Thoracic aorta (tissue), 2 donors: ENCODE data around the gene COL21A1. TPM values are rescaled to one million over a fixed set of nuclear protein-coding genes. Genes with fewer than 3 reads are reported as not detected.

Source experiments
- ATAC-seq: fragments of 150-250 bp; one replicate; pipeline ENCODE4 v1.8.0; 2017; ENCODE audit warnings: low read depth; ENCODE audit not compliant: insufficient number of reproducible peaks, low FRiP score
- DNase-seq: peaks from one replicate; pipeline ENCODE4 v3.0.0-alpha.2; 2020; ENCODE audit warnings: low spot score
- H3K27ac ChIP-seq, 2 donors: fragments of 200-600 bp; sonication (generic); 1 replicate in 1 of 2; 2 replicates in 1 of 2; pipeline ENCODE4 v1.5.1; 2016; ENCODE audit warnings: mild to moderate bottlenecking in 2 of 2, moderate library complexity in 2 of 2
- H3K27me3 ChIP-seq: fragments of 200-600 bp; sonication (generic); replicated peaks from 2 replicates; pipeline ENCODE4 v1.6.0; 2016; ENCODE audit warnings: mild to moderate bottlenecking; ENCODE audit not compliant: insufficient read depth
- H3K36me3 ChIP-seq: fragments of 200-600 bp; sonication (generic); one replicate; pipeline ENCODE4 v1.5.1; 2016
- H3K4me1 ChIP-seq, 2 donors: fragments of 200-600 bp; sonication (generic); 1 replicate in 1 of 2; 2 replicates in 1 of 2; pipeline versions ENCODE4 v1.5.1 to v1.6.0; 2016; ENCODE audit warnings: low read depth in 2 of 2, mild to moderate bottlenecking in 1 of 2; ENCODE audit not compliant: control insufficient read depth in 1 of 2
- H3K4me3 ChIP-seq: fragments of 200-600 bp; sonication (generic); 2 replicates; pipeline ENCODE4 v1.5.1; 2016; ENCODE audit warnings: mild to moderate bottlenecking
- H3K9me3 ChIP-seq: fragments of 200-600 bp; sonication (generic); 2 replicates; pipeline ENCODE4 v1.5.1; 2016
- total RNA-seq, 2 donors: library from RNA; depleted of rRNA; stranded (reverse); fragments of >200 nt; gene quantifications; one replicate each; pipeline versions ENCODE4 v1.1.0 to v1.2.3, GENCODE V29; 2016
- TF ChIP-seq, protein P1 (sequence below): fragments of 200-600 bp; sonication (generic); IDR thresholded peaks from one replicate; pipeline ENCODE4 v1.5.1; 2019; ENCODE audit warnings: antibody characterized with exemption

The COL21A1 gene
- total RNA-seq, 2 donors from 2014 or later, result 52.6 to 53.7 TPM

DNA sequence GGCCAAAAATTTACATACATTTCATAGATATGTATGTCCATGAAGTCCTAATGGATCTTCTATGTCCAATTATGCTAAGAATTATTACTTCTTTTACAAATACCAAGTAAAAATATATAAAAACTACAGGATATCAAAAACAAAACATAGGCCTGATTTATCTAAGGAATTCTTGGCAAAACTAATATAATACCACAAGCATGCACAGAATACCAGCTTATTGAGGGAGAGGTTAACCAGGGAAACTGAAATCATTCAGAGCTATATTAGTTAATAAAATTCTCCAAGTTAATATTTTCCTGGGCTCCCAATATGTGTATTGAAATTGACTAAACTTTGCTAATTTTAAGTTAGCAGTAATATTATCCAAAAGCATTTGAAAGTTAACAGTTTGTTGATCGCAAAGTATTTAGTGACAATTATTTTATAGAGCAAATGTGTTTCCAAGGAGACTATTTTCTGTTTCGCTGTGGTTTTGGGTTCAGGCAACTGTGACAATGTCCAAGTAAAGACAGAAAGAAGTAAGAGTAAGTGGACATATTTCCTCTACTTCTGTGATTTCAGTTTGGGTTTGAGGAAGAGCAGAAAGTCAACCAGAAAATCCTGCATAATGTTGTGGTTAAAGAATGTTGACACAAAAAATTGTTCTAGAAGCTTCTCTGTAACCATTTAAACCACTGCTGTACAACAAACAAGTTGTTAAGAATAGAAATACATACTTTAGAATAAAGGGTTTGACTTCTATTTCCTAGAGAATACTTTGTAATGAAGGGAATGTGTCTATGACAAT is 167.4 kb downstream of the COL21A1 start:
- TF ChIP-seq, protein P1, sequence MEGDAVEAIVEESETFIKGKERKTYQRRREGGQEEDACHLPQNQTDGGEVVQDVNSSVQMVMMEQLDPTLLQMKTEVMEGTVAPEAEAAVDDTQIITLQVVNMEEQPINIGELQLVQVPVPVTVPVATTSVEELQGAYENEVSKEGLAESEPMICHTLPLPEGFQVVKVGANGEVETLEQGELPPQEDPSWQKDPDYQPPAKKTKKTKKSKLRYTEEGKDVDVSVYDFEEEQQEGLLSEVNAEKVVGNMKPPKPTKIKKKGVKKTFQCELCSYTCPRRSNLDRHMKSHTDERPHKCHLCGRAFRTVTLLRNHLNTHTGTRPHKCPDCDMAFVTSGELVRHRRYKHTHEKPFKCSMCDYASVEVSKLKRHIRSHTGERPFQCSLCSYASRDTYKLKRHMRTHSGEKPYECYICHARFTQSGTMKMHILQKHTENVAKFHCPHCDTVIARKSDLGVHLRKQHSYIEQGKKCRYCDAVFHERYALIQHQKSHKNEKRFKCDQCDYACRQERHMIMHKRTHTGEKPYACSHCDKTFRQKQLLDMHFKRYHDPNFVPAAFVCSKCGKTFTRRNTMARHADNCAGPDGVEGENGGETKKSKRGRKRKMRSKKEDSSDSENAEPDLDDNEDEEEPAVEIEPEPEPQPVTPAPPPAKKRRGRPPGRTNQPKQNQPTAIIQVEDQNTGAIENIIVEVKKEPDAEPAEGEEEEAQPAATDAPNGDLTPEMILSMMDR, result no peak
- DNase-seq, result no peak
- Histone ChIP-seq H3K4me3 (peak overlapping the region; percentile 7), H3K27me3 (no peaks in the 10 kb centered on the region), H3K4me1 (peaks cover 3 to 32% of the 10 kb centered on the region in 2 donors), H3K36me3 (no peaks in the 10 kb centered on the region), H3K9me3 (peaks cover 4% of the 10 kb centered on the region), H3K27ac (peak overlapping the region; percentile 29 to 48)
- ATAC-seq, result no peak

DNA sequence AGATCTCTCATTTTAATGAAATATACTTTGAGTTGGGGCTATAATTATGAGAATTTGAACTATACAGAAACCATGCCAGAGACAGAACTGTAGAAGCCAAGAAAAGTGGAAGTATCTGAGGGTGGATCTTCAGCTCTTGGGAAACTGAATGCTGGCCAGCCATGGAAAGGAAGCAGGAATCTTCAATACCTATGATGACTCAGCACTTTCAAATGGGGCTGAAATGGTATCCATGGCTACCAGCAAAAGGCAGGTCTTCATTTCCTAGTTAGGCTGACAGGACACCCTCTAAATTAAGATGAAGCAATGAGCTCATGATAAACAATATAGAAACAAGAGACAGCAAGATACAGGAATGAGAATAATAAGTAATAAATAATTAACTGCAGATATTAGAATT is 171.3 kb downstream of the COL21A1 start:
- H3K9me3 ChIP-seq, result peaks cover 4% of the 10 kb centered on the region
- H3K27me3 ChIP-seq, result no peaks in the 10 kb centered on the region
- TF ChIP-seq, protein P1, result no peak
- ATAC-seq (no peak), DNase-seq (no peak)
- no peaks in the 10 kb centered on the region for H3K36me3 ChIP-seq
- H3K4me1 ChIP-seq, result peaks cover 18 to 46% of the 10 kb centered on the region in 2 donors
- H3K4me3 ChIP-seq, result no peak overlapping the region
- no peak overlapping the region for H3K27ac ChIP-seq

DNA sequence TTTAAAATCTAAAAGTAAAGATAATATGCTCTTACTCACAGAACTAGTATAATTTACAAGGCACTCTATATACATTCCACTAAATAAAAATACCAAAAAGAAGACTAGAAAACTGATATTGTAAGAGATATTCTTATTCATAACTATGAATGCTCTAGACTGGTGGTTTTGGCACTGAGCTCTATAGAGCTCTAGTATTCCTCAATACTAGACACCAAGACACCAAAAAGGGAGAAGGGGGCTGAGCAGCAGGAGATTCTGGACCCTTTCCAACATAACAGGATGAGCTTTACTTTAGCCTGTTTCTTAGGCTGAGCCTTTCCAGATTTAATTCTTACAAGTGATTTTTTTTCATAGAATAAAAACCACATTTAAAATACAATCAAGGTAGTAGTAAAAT is 173.6 kb downstream of the COL21A1 start:
- ATAC-seq, result no peak
- no peak for DNase-seq
- peak overlapping the region; percentile 78 to 95 for H3K27ac ChIP-seq
- H3K27me3 ChIP-seq, result no peaks in the 10 kb centered on the region
- peak overlapping the region; percentile 50 for H3K4me3 ChIP-seq
- TF ChIP-seq, protein P1, result no peak
- H3K4me1 ChIP-seq, result peaks cover 18 to 29% of the 10 kb centered on the region in 2 donors
- H3K36me3 ChIP-seq, result no peaks in the 10 kb centered on the region
- peaks cover 4% of the 10 kb centered on the region for H3K9me3 ChIP-seq

DNA sequence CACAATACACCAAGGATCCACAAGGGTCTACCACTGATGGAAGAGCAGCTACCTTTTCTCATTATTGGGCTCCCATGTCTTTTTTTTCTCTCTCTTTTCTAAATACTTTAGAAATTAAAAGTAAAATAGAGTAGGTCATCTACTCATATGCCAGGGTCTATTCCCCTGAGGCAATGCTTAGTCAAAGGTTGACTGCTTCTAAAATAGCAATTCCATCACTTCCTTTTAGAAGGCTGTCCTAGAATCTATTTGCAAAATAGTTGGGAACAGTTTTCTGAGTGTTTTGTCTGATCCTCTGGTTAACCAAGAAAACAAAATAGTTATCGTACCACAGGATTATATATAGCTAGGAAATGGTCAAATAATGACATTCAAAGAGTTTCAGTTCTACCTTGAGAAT is 174.1 kb downstream of the COL21A1 start:
- no peaks in the 10 kb centered on the region for H3K36me3 ChIP-seq
- H3K27ac ChIP-seq, result peak overlapping the region; percentile 78 to 95
- TF ChIP-seq, protein P1, result no peak
- H3K9me3 ChIP-seq, result peaks cover 4% of the 10 kb centered on the region
- H3K4me1 ChIP-seq, result peaks cover 21 to 25% of the 10 kb centered on the region in 2 donors
- ATAC-seq (peak; percentile 86), DNase-seq (peak; percentile 15)
- peak overlapping the region; percentile 50 for H3K4me3 ChIP-seq
- H3K27me3 ChIP-seq, result no peaks in the 10 kb centered on the region

DNA sequence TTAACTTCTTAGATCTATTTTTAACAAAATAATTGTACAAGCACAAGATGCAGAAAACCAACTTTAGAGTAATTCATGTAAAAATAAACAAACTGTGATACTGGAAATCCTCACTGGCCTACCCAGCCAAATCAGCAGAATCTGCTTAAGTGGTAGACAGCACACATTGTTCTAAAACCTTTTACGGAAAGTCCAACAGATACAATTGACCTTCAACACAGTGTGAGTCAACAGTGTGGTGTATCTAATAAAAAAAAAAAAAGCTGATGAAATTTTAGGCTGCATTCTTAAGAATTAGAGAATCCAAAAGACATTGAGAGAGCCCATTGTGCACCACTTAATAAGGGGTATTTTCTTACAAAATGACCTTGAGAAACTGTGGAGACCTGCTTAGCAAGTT is 174.5 kb downstream of the COL21A1 start:
- Histone ChIP-seq H3K36me3 (no peaks in the 10 kb centered on the region), H3K27me3 (no peaks in the 10 kb centered on the region), H3K4me1 (peaks cover 25 to 29% of the 10 kb centered on the region in 2 donors), H3K4me3 (peak overlapping the region; percentile 50), H3K27ac (peak overlapping the region; percentile 78 to 95), H3K9me3 (peaks cover 4% of the 10 kb centered on the region)
- ATAC-seq (peak; percentile 78), DNase-seq (no peak)
- TF ChIP-seq, protein P1, result no peak
